IMR-90 (cell line): Measurements from ENCODE around the gene HAND2. TPM values are rescaled to one million over a fixed set of nuclear protein-coding genes. Genes with fewer than 3 reads are reported as not detected.

Source experiments
- ATAC-seq: fragments of 200-7000 bp; cut with Tn5 transposase; 2 replicates; pipeline ENCODE4 v1.9.1; 2020; ENCODE audit warnings: low read depth, mild to moderate bottlenecking, moderate library complexity
- BruUV-seq: library from RNA; stranded (reverse); fragments of 400-500 nt; replicated peaks from 2 replicates; lab custom pipeline; 2021; lab: Mats Ljungman, UMichigan
- CTCF ChIA-PET: fragments of 300-600 bp; formaldehyde crosslinking; extraction: SDS; loops from one replicate; lab custom pipeline; 2021; ENCODE audit warnings: antibody characterized with exemption; lab: Yijun Ruan, JAX
- POLR2A ChIA-PET: fragments of 300-600 bp; sonication (Branson Sonifier 250); formaldehyde crosslinking; loops from one replicate; lab custom pipeline; 2022; ENCODE audit warnings: antibody characterized with exemption; ENCODE audit not compliant: unreplicated experiment; lab: Charles Lee
- DNase-seq: peaks from one replicate; pipeline ENCODE4 v3.0.0; 2013
- H2AFZ ChIP-seq: replicated peaks from 2 replicates; pipeline ENCODE3; 2013; ENCODE audit warnings: low read length, mild to moderate bottlenecking; ENCODE audit not compliant: poor library complexity
- H2AK5ac ChIP-seq: 2 replicates; pipeline ENCODE4 v1.6.1; 2013; ENCODE audit warnings: low read depth, low read length, inconsistent platforms
- H2AK9ac ChIP-seq: replicated peaks from 2 replicates; pipeline ENCODE3; 2013; ENCODE audit warnings: mild to moderate bottlenecking, low read depth, low read length, moderate library complexity; ENCODE audit not compliant: poor library complexity
- H2BK120ac ChIP-seq: 2 replicates; pipeline ENCODE4 v1.6.1; 2013; ENCODE audit warnings: low read depth, low read length, inconsistent platforms
- H2BK15ac ChIP-seq: 3 replicates; pipeline ENCODE4 v1.6.1; 2013; ENCODE audit warnings: low read depth, low read length, inconsistent platforms
- H2BK20ac ChIP-seq: 2 replicates; pipeline ENCODE4 v1.6.1; 2013; ENCODE audit warnings: low read depth, mild to moderate bottlenecking, inconsistent platforms, low read length, moderate library complexity
- H2BK5ac ChIP-seq: 2 replicates; pipeline ENCODE4 v1.6.1; 2013; ENCODE audit warnings: mild to moderate bottlenecking, low read depth, low read length, inconsistent platforms; ENCODE audit not compliant: poor library complexity, severe bottlenecking
- H3K14ac ChIP-seq: replicated peaks from 2 replicates; pipeline ENCODE4 v1.6.1; 2013; ENCODE audit warnings: low read depth, low read length, inconsistent platforms
- H3K18ac ChIP-seq: 2 replicates; pipeline ENCODE4 v1.6.1; 2013; ENCODE audit warnings: low read depth, low read length, control low read depth
- H3K23ac ChIP-seq: 2 replicates; pipeline ENCODE4 v1.6.1; 2013; ENCODE audit warnings: low read depth, low read length, inconsistent platforms
- H3K27ac ChIP-seq: 2 replicates; pipeline ENCODE4 v1.5.1; 2013; ENCODE audit warnings: mild to moderate bottlenecking, control low read depth, low read length; ENCODE audit not compliant: insufficient read depth
- H3K27me3 ChIP-seq: 2 replicates; pipeline ENCODE4 v1.6.1; 2013; ENCODE audit warnings: low read length; ENCODE audit not compliant: control insufficient read depth, insufficient read depth
- H3K36me3 ChIP-seq: 2 replicates; pipeline ENCODE4 v1.6.1; 2013; ENCODE audit warnings: low read length, mixed read lengths; ENCODE audit not compliant: control insufficient read depth, insufficient read depth
- H3K4ac ChIP-seq: 2 replicates; pipeline ENCODE4 v1.6.1; 2013; ENCODE audit warnings: low read depth, low read length, inconsistent platforms
- H3K4me1 ChIP-seq: 2 replicates; pipeline ENCODE4 v1.6.1; 2013; ENCODE audit warnings: low read length, mixed read lengths; ENCODE audit not compliant: control insufficient read depth, insufficient read depth
- H3K4me2 ChIP-seq: 2 replicates; pipeline ENCODE4 v1.6.1; 2013; ENCODE audit warnings: low read depth, mild to moderate bottlenecking, control low read depth, low read length, moderate library complexity
- H3K4me3 ChIP-seq: 2 replicates; pipeline ENCODE4 v1.5.1; 2013; ENCODE audit warnings: low read depth, mild to moderate bottlenecking, control low read depth, low read length, moderate library complexity; ENCODE audit not compliant: insufficient read depth
- H3K56ac ChIP-seq: 2 replicates; pipeline ENCODE4 v1.6.1; 2013; ENCODE audit warnings: low read length, inconsistent platforms; ENCODE audit not compliant: insufficient read depth; ENCODE audit errors: extremely low read depth
- H3K79me1 ChIP-seq, 2 experiments: 2 replicates each; pipeline ENCODE4 v1.6.1; 2013; ENCODE audit warnings: low read length in 2 of 2, inconsistent platforms in 1 of 2, low read depth in 1 of 2
- H3K9ac ChIP-seq: 2 replicates; pipeline ENCODE4 v1.6.1; 2013; ENCODE audit warnings: low read depth, low read length, control low read depth
- H3K9me1 ChIP-seq: 2 replicates; pipeline ENCODE4 v1.6.1; 2013; ENCODE audit warnings: low read length, inconsistent platforms; ENCODE audit not compliant: insufficient read depth
- H3K9me3 ChIP-seq: 2 replicates; pipeline ENCODE4 v1.6.1; 2013; ENCODE audit warnings: low read length; ENCODE audit not compliant: control insufficient read depth, insufficient read depth
- H4K20me1 ChIP-seq: 2 replicates; pipeline ENCODE4 v1.6.1; 2013; ENCODE audit warnings: low read length, inconsistent platforms; ENCODE audit not compliant: insufficient read depth
- H4K5ac ChIP-seq: 2 replicates; pipeline ENCODE4 v1.6.1; 2013; ENCODE audit warnings: mild to moderate bottlenecking, low read depth, low read length, control low read depth
- H4K8ac ChIP-seq, 2 experiments: 2 replicates each; pipeline ENCODE4 v1.6.1; 2013; ENCODE audit warnings: low read depth in 2 of 2, low read length in 2 of 2, control low read depth in 1 of 2, inconsistent platforms in 1 of 2
- H4K91ac ChIP-seq: 2 replicates; pipeline ENCODE4 v1.6.1; 2013; ENCODE audit warnings: low read depth, low read length, inconsistent platforms; ENCODE audit not compliant: insufficient read depth
- BHLHE40 ChIP-seq: fragments of 150-350 bp; IDR thresholded peaks from 2 replicates; pipeline ENCODE4 v1.6.1; 2016; ENCODE audit warnings: mild to moderate bottlenecking, low read depth, low read length
- CEBPB ChIP-seq: IDR thresholded peaks from 2 replicates; pipeline ENCODE4 v1.6.1; 2012; ENCODE audit warnings: low read depth, low read length, improper control_type of control experiment
- CHD1 ChIP-seq: IDR thresholded peaks from 2 replicates; pipeline ENCODE4 v1.6.1; 2012; ENCODE audit warnings: low read depth, low read length, improper control_type of control experiment
- FOS ChIP-seq: fragments of 150-350 bp; IDR thresholded peaks from 2 replicates; pipeline ENCODE4 v1.6.1; 2016; ENCODE audit warnings: low read depth, low read length
- MAFK ChIP-seq: IDR thresholded peaks from 2 replicates; pipeline ENCODE4 v1.6.1; 2012; ENCODE audit warnings: low read depth, low read length, improper control_type of control experiment
- MAZ ChIP-seq: IDR thresholded peaks from 2 replicates; pipeline ENCODE4 v1.6.1; 2012; ENCODE audit warnings: low read depth, mild to moderate bottlenecking, low read length, improper control_type of control experiment, moderate library complexity, borderline replicate concordance
- MXI1 ChIP-seq: IDR thresholded peaks from 2 replicates; pipeline ENCODE4 v1.6.1; 2012; ENCODE audit warnings: low read depth, mild to moderate bottlenecking, low read length, moderate library complexity, borderline replicate concordance
- NFE2L2 ChIP-seq: fragments of 150-350 bp; IDR thresholded peaks from 2 replicates; pipeline ENCODE4 v1.6.1; 2016; ENCODE audit warnings: low read depth, mild to moderate bottlenecking, low read length
- POLR2A ChIP-seq: IDR thresholded peaks from 2 replicates; pipeline ENCODE4 v1.6.1; 2012; ENCODE audit warnings: mild to moderate bottlenecking, low read depth, low read length
- RAD21 ChIP-seq: IDR thresholded peaks from 2 replicates; pipeline ENCODE4 v1.6.1; 2012; ENCODE audit warnings: low read length, improper control_type of control experiment
- RCOR1 ChIP-seq: IDR thresholded peaks from 2 replicates; pipeline ENCODE4 v1.6.1; 2012; ENCODE audit warnings: mild to moderate bottlenecking, low read length, improper control_type of control experiment; ENCODE audit not compliant: insufficient replicate concordance
- RFX5 ChIP-seq: IDR thresholded peaks from 2 replicates; pipeline ENCODE4 v1.8.0; 2012; ENCODE audit warnings: low read depth, mild to moderate bottlenecking, low read length, moderate library complexity
- SMC3 ChIP-seq: fragments of 150-350 bp; IDR thresholded peaks from 2 replicates; pipeline ENCODE4 v1.6.1; 2016; ENCODE audit warnings: low read depth, mild to moderate bottlenecking, antibody characterized with exemption, low read length, moderate library complexity
- WGBS, 2 experiments: methylation state at CpG; one replicate each; pipeline versions ENCODE4 v1.1.5 to v1.1.7; 2013; ENCODE audit warnings: missing lambda C conversion rate in 2 of 2; ENCODE audit not compliant: insufficient read length in 1 of 2; ENCODE audit errors: extremely low coverage in 2 of 2; 5-methylcytosine and 5-hydroxymethylcytosine counted together
- dilution Hi-C: fragments of 300-500 bp; cut with HindIII; formaldehyde crosslinking; loops from one replicate; pipeline ENCODE4 v1.14.3; 2018; ENCODE audit warnings: low sequenced_read_pairs; ENCODE audit not compliant: unreplicated experiment
- in situ Hi-C: fragments of 300-500 bp; cut with MboI; formaldehyde crosslinking; loops from 3 replicates; pipeline ENCODE4 v1.14.3; 2019; ENCODE audit warnings: low sequenced_read_pairs, inconsistent platforms, mixed read lengths
- intact Hi-C: fragments of 100-400 bp; cut with micrococcal nuclease; formaldehyde crosslinking; loops from 2 replicates; pipeline ENCODE4 v1.10.0; 2022
- polyA plus RNA-seq, 3 experiments: library from polyadenylated mRNA; depleted of rRNA; stranded (reverse); fragments of >200 nt; gene quantifications; 2 replicates each; pipeline ENCODE4 v1.2.3, GENCODE V29; 2012; ENCODE audit warnings: low replicate concordance in 1 of 3
- total RNA-seq: library from RNA; depleted of rRNA; stranded (reverse); fragments of >200 nt; gene quantifications from 2 replicates; pipeline ENCODE4 v1.2.3, GENCODE V29; 2012
- TF ChIP-seq, protein P1 (sequence below): fragments of 150-350 bp; IDR thresholded peaks from 2 replicates; pipeline ENCODE4 v1.6.1; 2016; ENCODE audit warnings: low read depth, mild to moderate bottlenecking, low read length, moderate library complexity, borderline replicate concordance
- TF ChIP-seq, protein P2 (sequence below): fragments of 150-350 bp; IDR thresholded peaks from 2 replicates; pipeline ENCODE4 v1.6.1; 2017; ENCODE audit warnings: mild to moderate bottlenecking, antibody characterized with exemption, low read length, low read depth
- TF ChIP-seq, protein P3 (sequence below): conservative IDR thresholded peaks from 2 replicates; pipeline ENCODE4 v1.5.1; 2012; ENCODE audit warnings: mild to moderate bottlenecking, low read depth, low read length, improper control_type of control experiment

HAND2 gene
- total and polyA plus RNA-seq, 2 of the 4 experiments (the other 2 are of a cell fraction) = 0.36 to 0.97 TPM

DNA sequence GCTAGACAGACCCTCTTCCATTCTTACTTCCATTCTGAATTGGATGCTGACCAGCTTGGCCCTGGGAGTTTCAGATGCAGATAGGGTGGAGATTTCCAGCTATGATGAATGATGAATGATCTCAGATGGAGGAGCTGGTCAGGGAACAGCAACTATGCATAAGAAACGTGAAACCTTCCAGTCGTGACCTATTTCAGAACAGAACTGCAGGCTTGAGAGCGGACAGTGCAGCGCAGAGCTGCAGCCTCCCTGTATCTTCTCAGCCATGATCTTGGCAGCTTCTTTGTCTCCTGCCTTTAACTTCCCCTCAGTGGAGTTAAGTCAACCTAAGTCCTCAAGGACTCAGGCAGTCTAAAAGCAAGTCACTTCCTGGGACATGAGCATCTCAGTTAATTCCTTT, 43.3 kb upstream of the HAND2 start:
- ATAC-seq (peak; percentile 27), DNase-seq (no peak)
- in situ Hi-C loops = no loop called here
- Histone ChIP-seq H2BK20ac (no peak overlapping the region), H2AK9ac (no peak overlapping the region), H2AK5ac (no peak overlapping the region), H3K9ac (no peak overlapping the region), H3K18ac (no peak overlapping the region), H2AFZ (no peak overlapping the region), H3K27ac (no peak overlapping the region), H3K23ac (no peak overlapping the region), H3K9me1 (no peaks in the 10 kb centered on the region), H3K4me3 (no peak overlapping the region), H3K4ac (no peak overlapping the region), H3K4me2 (no peak overlapping the region), H3K36me3 (no peaks in the 10 kb centered on the region), H4K91ac (no peak overlapping the region), H3K4me1 (no peaks in the 10 kb centered on the region), H4K5ac (no peak overlapping the region), H3K14ac (no peak overlapping the region), H3K27me3 (no peaks in the 10 kb centered on the region; the same call in none of the 2 replicates), H4K8ac (no peak overlapping the region), H3K56ac (no peak overlapping the region), H2BK120ac (no peak overlapping the region), H2BK5ac (no peak overlapping the region), H3K79me1 (no peaks in the 10 kb centered on the region), H2BK15ac (no peak overlapping the region), H3K9me3 (no peaks in the 10 kb centered on the region), H4K20me1 (no peaks in the 10 kb centered on the region)
- CTCF ChIA-PET = interaction anchor here (0.7 kb wide), 1 partner anchor 12 kb away, joined by 3 read pairs; no protein-coding TSS in a partner anchor
- intact Hi-C loops = no loop called here
- dilution Hi-C loops = no loop called here
- WGBS, 2 experiments = 83% methylated on average over 2 of the region's 4 CpGs; no CpG with 5 or more reads in 1 of the 2 experiments
- no TSS peak for BruUV-seq
- no peak for TF ChIP-seq FOS
- no peak for TF ChIP-seq MXI1
- no peak for TF ChIP-seq RFX5
- no peak for TF ChIP-seq CEBPB
- no peak for TF ChIP-seq MAFK
- TF ChIP-seq SMC3 = no peak
- TF ChIP-seq, protein P1, sequence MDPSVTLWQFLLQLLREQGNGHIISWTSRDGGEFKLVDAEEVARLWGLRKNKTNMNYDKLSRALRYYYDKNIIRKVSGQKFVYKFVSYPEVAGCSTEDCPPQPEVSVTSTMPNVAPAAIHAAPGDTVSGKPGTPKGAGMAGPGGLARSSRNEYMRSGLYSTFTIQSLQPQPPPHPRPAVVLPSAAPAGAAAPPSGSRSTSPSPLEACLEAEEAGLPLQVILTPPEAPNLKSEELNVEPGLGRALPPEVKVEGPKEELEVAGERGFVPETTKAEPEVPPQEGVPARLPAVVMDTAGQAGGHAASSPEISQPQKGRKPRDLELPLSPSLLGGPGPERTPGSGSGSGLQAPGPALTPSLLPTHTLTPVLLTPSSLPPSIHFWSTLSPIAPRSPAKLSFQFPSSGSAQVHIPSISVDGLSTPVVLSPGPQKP = no peak
- TF ChIP-seq RAD21 = no peak
- no peak for TF ChIP-seq BHLHE40
- TF ChIP-seq, protein P2, sequence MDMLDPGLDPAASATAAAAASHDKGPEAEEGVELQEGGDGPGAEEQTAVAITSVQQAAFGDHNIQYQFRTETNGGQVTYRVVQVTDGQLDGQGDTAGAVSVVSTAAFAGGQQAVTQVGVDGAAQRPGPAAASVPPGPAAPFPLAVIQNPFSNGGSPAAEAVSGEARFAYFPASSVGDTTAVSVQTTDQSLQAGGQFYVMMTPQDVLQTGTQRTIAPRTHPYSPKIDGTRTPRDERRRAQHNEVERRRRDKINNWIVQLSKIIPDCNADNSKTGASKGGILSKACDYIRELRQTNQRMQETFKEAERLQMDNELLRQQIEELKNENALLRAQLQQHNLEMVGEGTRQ = no peak
- no peak for TF ChIP-seq CHD1
- no peak for TF ChIP-seq POLR2A
- no peak for TF ChIP-seq RCOR1
- TF ChIP-seq MAZ = no peak
- TF ChIP-seq, protein P3, sequence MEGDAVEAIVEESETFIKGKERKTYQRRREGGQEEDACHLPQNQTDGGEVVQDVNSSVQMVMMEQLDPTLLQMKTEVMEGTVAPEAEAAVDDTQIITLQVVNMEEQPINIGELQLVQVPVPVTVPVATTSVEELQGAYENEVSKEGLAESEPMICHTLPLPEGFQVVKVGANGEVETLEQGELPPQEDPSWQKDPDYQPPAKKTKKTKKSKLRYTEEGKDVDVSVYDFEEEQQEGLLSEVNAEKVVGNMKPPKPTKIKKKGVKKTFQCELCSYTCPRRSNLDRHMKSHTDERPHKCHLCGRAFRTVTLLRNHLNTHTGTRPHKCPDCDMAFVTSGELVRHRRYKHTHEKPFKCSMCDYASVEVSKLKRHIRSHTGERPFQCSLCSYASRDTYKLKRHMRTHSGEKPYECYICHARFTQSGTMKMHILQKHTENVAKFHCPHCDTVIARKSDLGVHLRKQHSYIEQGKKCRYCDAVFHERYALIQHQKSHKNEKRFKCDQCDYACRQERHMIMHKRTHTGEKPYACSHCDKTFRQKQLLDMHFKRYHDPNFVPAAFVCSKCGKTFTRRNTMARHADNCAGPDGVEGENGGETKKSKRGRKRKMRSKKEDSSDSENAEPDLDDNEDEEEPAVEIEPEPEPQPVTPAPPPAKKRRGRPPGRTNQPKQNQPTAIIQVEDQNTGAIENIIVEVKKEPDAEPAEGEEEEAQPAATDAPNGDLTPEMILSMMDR = no peak
- no peak for TF ChIP-seq NFE2L2
- POLR2A ChIA-PET = no interaction called here
